Endodermal cell (in vitro differentiated cells): Measurements from ENCODE around the gene HSPH1. TPM values are rescaled to one million over a fixed set of nuclear protein-coding genes. Genes with fewer than 3 reads are reported as not detected.
"Not testable (repeated sequence)": the region's sequence is repeated elsewhere in the genome, so short reads cannot be mapped to it uniquely, and the experiment has no call there.

Experiments
- DNase-seq: peaks from one replicate; pipeline ENCODE4 v3.0.0-alpha.2; 2017
- H3K27ac ChIP-seq: 2 replicates; pipeline ENCODE4 v1.5.1; 2013; ENCODE audit warnings: mild to moderate bottlenecking, low read depth, low read length, moderate library complexity
- H3K27me3 ChIP-seq: 2 replicates; pipeline ENCODE4 v1.6.1; 2013; ENCODE audit warnings: mild to moderate bottlenecking, low read length, moderate library complexity; ENCODE audit not compliant: insufficient read depth, control insufficient read depth, poor library complexity, severe bottlenecking
- H3K36me3 ChIP-seq: 2 replicates; pipeline ENCODE4 v1.7.0; 2013; ENCODE audit warnings: mild to moderate bottlenecking, low read length, moderate library complexity; ENCODE audit not compliant: control insufficient read depth, insufficient read depth
- H3K4me1 ChIP-seq: one replicate; pipeline ENCODE4 v1.7.0; 2013; ENCODE audit warnings: low read length; ENCODE audit not compliant: control insufficient read depth, insufficient read depth
- H3K4me3 ChIP-seq: 2 replicates; pipeline ENCODE4 v1.5.1; 2013; ENCODE audit warnings: mild to moderate bottlenecking, low read length, moderate library complexity
- H3K9ac ChIP-seq: 2 replicates; pipeline ENCODE4 v1.6.1; 2013; ENCODE audit warnings: mild to moderate bottlenecking, low read length, moderate library complexity; ENCODE audit not compliant: poor library complexity, severe bottlenecking; ENCODE audit errors: extremely low read depth
- H3K9me3 ChIP-seq: 2 replicates; pipeline ENCODE4 v1.6.1; 2013; ENCODE audit warnings: mild to moderate bottlenecking, low read length, moderate library complexity; ENCODE audit not compliant: control insufficient read depth
- H3K27ac Mint-ChIP-seq: 2 replicates; pipeline ENCODE4 v1.8.0; 2020; ENCODE audit warnings: mixed read lengths
- H3K27me3 Mint-ChIP-seq: 2 replicates; pipeline ENCODE4 v1.8.0; 2021; ENCODE audit warnings: mild to moderate bottlenecking, mixed read lengths; ENCODE audit not compliant: insufficient read depth
- H3K36me3 Mint-ChIP-seq: 2 replicates; pipeline ENCODE4 v1.8.0; 2020; ENCODE audit warnings: low read depth, mixed read lengths
- H3K4me1 Mint-ChIP-seq: 2 replicates; pipeline ENCODE4 v1.8.0; 2020; ENCODE audit warnings: mixed read lengths
- H3K4me3 Mint-ChIP-seq: 2 replicates; pipeline ENCODE4 v1.8.0; 2020; ENCODE audit warnings: mild to moderate bottlenecking, moderate library complexity, mixed read lengths
- H3K9me3 Mint-ChIP-seq: 2 replicates; pipeline ENCODE4 v1.8.0; 2020; ENCODE audit warnings: mild to moderate bottlenecking, mixed read lengths
- WGBS, 2 experiments: methylation state at CpG; one replicate each; pipeline versions ENCODE4 v1.1.5 to v1.1.7; 2013; ENCODE audit warnings: missing lambda C conversion rate in 2 of 2, mixed read lengths in 1 of 2; ENCODE audit not compliant: insufficient coverage in 1 of 2, insufficient read length in 1 of 2; 5-methylcytosine and 5-hydroxymethylcytosine counted together
- total RNA-seq, 2 donors: library from RNA; stranded (reverse); fragmentation: NEBNext Ultra II Directional in 1 of 2; extraction: Animal tissue kit (Norgen Biotek cat#: 25700) in 1 of 2; gene quantifications; 2 replicates in 1 of 2; 3 replicates in 1 of 2; pipeline ENCODE4 v1.2.1, GENCODE V29; 2021
- TF ChIP-seq, protein P1 (sequence below): fragments of 200-600 bp; sonication (generic); conservative IDR thresholded peaks from 2 replicates; pipeline ENCODE4 v1.5.0; 2021; ENCODE audit warnings: antibody characterized with exemption, mild to moderate bottlenecking

HSPH1 gene
- total RNA-seq, 2 donors from 2014 or later: 88.0 to 120 TPM

DNA sequence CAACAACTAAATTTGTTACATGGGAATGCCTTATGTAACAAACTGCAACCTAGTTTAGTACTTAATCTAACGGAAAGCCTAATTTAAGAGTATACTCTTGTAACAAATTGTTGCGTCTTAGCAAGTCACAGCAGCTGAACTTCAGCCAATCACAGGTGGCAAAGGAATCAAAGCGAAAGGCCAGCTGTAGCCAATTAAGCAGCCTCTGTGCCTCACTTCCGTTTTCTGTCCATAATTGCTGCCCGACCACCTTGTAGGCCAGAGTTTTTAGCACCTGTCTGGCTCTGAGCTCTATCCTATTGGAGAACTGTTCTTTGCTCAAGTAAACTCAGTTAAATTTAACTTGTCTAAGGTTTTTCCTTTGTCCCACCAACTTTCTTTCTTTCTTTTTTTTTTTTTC is 18.1 kb upstream of the HSPH1 start:
- no peaks in the 10 kb centered on the region for H3K9me3 ChIP-seq
- no peak overlapping the region for H3K27ac Mint-ChIP-seq
- H3K9me3 Mint-ChIP-seq: peaks cover 20% of the 10 kb centered on the region
- no peak overlapping the region for H3K9ac ChIP-seq
- H3K4me3 ChIP-seq: no peak overlapping the region
- no peaks in the 10 kb centered on the region for H3K36me3 ChIP-seq
- H3K4me3 Mint-ChIP-seq: no peak overlapping the region
- DNase-seq: no peak
- no peak overlapping the region for H3K27ac ChIP-seq
- H3K27me3 ChIP-seq: no peaks in the 10 kb centered on the region
- H3K4me1 Mint-ChIP-seq: peaks cover 9% of the 10 kb centered on the region
- TF ChIP-seq, protein P1, sequence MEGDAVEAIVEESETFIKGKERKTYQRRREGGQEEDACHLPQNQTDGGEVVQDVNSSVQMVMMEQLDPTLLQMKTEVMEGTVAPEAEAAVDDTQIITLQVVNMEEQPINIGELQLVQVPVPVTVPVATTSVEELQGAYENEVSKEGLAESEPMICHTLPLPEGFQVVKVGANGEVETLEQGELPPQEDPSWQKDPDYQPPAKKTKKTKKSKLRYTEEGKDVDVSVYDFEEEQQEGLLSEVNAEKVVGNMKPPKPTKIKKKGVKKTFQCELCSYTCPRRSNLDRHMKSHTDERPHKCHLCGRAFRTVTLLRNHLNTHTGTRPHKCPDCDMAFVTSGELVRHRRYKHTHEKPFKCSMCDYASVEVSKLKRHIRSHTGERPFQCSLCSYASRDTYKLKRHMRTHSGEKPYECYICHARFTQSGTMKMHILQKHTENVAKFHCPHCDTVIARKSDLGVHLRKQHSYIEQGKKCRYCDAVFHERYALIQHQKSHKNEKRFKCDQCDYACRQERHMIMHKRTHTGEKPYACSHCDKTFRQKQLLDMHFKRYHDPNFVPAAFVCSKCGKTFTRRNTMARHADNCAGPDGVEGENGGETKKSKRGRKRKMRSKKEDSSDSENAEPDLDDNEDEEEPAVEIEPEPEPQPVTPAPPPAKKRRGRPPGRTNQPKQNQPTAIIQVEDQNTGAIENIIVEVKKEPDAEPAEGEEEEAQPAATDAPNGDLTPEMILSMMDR: no peak
- peaks cover 5% of the 10 kb centered on the region for H3K4me1 ChIP-seq
- H3K27me3 Mint-ChIP-seq: no peaks in the 10 kb centered on the region
- peaks cover 1% of the 10 kb centered on the region for H3K36me3 Mint-ChIP-seq
- 94 to 95% methylated on average over 5 of the region's 5 CpGs for WGBS, 2 experiments

DNA sequence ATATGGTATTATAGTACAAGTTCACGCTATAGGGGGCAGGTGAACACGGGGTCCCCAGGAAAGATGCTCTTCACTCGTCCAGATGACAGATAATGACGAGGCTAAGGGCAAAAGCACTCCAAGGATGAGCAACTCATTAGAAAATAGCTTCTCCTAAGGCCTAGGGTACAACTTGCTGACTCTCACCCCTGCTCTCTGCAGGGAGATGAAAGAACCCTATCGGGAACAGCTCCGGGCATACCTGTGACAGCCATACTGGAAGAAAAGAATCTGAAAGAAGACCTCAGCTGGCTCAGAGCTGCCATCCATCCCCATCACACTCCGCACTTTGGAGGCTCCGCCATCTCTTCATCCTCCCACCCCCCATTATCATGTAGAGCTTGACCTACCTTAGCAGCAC is 17.5 kb upstream of the HSPH1 start:
- 93 to 96% methylated on average over 6 to 8 of the region's 8 CpGs for WGBS, 2 experiments

DNA sequence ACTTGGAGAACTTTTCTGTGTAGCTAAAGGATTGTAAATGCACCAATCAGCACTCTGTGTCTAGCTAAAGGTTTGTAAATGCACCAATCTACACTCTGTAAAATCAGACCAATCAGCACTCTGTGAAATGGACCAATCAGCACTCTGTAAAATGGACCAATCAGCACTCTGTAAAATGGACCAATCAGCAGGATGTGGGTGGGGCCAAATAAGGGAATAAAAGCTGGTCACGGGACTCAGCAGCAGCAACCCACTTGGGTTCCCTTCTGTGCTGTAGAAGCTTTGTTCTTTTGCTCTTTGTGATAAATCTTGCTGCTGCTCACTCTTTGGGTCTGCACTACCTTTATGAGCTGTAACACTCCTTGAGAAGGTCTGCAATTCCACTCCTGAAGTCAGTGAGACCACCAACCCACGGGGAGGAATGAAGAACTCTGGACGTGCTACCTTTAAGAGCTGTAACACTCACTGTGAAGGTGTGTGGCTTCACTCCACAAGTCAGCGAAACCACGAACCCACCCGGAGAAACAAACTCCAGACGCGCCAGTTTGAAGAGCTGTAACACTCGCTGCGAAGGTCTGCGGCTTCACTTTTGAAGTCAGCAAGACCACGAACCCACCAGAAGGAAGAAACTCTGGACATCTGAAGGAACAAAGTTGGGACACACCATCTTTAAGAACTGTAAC is 16.2 kb upstream of the HSPH1 start:
- not testable (repeated sequence) for H3K27ac ChIP-seq, H3K27me3 ChIP-seq, H3K4me1 Mint-ChIP-seq, H3K27ac Mint-ChIP-seq, H3K27me3 Mint-ChIP-seq, H3K4me3 Mint-ChIP-seq, H3K4me3 ChIP-seq, H3K36me3 Mint-ChIP-seq, DNase-seq, H3K9me3 ChIP-seq, H3K9ac ChIP-seq, H3K4me1 ChIP-seq, H3K36me3 ChIP-seq
- H3K9me3 Mint-ChIP-seq: peaks cover 15% of the 10 kb centered on the region
- WGBS, 2 experiments: 96% methylated on average over 10 to 12 of the region's 12 CpGs

More for the DNA sequence above, 17.5 kb upstream of the HSPH1 start:
- Mint-ChIP-seq H3K36me3 (peaks cover 1% of the 10 kb centered on the region), H3K4me1 (peaks cover 9% of the 10 kb centered on the region), H3K4me3 (no peak overlapping the region), H3K27ac (no peak overlapping the region), H3K27me3 (no peaks in the 10 kb centered on the region), H3K9me3 (peaks cover 20% of the 10 kb centered on the region)
- no peak for DNase-seq
- Histone ChIP-seq H3K4me3 (no peak overlapping the region), H3K27ac (no peak overlapping the region), H3K9me3 (no peaks in the 10 kb centered on the region), H3K36me3 (no peaks in the 10 kb centered on the region), H3K27me3 (no peaks in the 10 kb centered on the region), H3K4me1 (peaks cover 5% of the 10 kb centered on the region), H3K9ac (no peak overlapping the region)
- TF ChIP-seq, protein P1: no peak
